PC-3 (cell line): Measurements from ENCODE around the gene GCDH.

Experiments
- EZH2 ChIP-seq: fragments of 300-600 bp; sonication (generic); IDR thresholded peaks from one replicate; pipeline ENCODE4 v1.6.1; 2017; ENCODE audit warnings: antibody characterized with exemption, mild to moderate bottlenecking, low read length; ENCODE audit not compliant: unreplicated experiment
- TF ChIP-seq, protein P1 (sequence below): fragments of 300-600 bp; sonication (generic); conservative IDR thresholded peaks from 2 replicates; pipeline ENCODE4 v1.5.1; 2017; ENCODE audit warnings: antibody characterized with exemption, low read depth, mild to moderate bottlenecking, low read length

- TF ChIP-seq, protein P1, sequence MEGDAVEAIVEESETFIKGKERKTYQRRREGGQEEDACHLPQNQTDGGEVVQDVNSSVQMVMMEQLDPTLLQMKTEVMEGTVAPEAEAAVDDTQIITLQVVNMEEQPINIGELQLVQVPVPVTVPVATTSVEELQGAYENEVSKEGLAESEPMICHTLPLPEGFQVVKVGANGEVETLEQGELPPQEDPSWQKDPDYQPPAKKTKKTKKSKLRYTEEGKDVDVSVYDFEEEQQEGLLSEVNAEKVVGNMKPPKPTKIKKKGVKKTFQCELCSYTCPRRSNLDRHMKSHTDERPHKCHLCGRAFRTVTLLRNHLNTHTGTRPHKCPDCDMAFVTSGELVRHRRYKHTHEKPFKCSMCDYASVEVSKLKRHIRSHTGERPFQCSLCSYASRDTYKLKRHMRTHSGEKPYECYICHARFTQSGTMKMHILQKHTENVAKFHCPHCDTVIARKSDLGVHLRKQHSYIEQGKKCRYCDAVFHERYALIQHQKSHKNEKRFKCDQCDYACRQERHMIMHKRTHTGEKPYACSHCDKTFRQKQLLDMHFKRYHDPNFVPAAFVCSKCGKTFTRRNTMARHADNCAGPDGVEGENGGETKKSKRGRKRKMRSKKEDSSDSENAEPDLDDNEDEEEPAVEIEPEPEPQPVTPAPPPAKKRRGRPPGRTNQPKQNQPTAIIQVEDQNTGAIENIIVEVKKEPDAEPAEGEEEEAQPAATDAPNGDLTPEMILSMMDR, result no peak
- no peak for TF ChIP-seq EZH2
Measured at GRCh38 chr19:12944104-12944674, 53.2 kb downstream of the GCDH start.
